Measurements from ENCODE around the gene CNOT4. TPM values are rescaled to one million over a fixed set of nuclear protein-coding genes. Genes with fewer than 3 reads are reported as not detected.

Gene CNOT4
- total and polyA plus RNA-seq, 4 donors, result 18.3 to 36.6 (median 28.4) TPM

GRCh38 chr7:135392701-135393100 is 117.2 kb downstream of the CNOT4 start:
- no peaks in the 10 kb centered on the region for H3K27me3 ChIP-seq (ENCODE audit: control insufficient read depth, insufficient read depth, low read length)
- no peak for DNase-seq (ENCODE audit: low read depth in 4 of 6, low spot score in 6 of 6)
- H3K4me1 ChIP-seq (ENCODE audit: control insufficient read depth, insufficient read depth, low read length), result no peaks in the 10 kb centered on the region
- no CpG with 5 or more reads among the region's 4 CpGs for WGBS (ENCODE audit: insufficient coverage)
- no peak overlapping the region for H3K4me3 ChIP-seq (ENCODE audit: low read depth, low read length)
- H3K27ac ChIP-seq (ENCODE audit: low read depth, low read length), result no peak overlapping the region
- H3K36me3 ChIP-seq (ENCODE audit: control insufficient read depth, insufficient read depth, low read length), result peaks cover 6% of the 10 kb centered on the region
- no peaks in the 10 kb centered on the region for H3K9me3 ChIP-seq (ENCODE audit: control insufficient read depth, insufficient read depth, low read length)

GRCh38 chr7:135391514-135391913 is 118.4 kb downstream of the CNOT4 start:
- Histone ChIP-seq H3K36me3 (ENCODE audit: control insufficient read depth, insufficient read depth, low read length) (peaks cover 6% of the 10 kb centered on the region), H3K9me3 (ENCODE audit: control insufficient read depth, insufficient read depth, low read length) (no peaks in the 10 kb centered on the region), H3K4me3 (ENCODE audit: low read depth, low read length) (no peak overlapping the region), H3K27ac (ENCODE audit: low read depth, low read length) (no peak overlapping the region), H3K27me3 (ENCODE audit: control insufficient read depth, insufficient read depth, low read length) (no peaks in the 10 kb centered on the region), H3K4me1 (ENCODE audit: control insufficient read depth, insufficient read depth, low read length) (no peaks in the 10 kb centered on the region)
- no peak for DNase-seq (ENCODE audit: low read depth in 4 of 6, low spot score in 6 of 6)
- WGBS (ENCODE audit: insufficient coverage), result no CpG with 5 or more reads among the region's 3 CpGs

DNA sequence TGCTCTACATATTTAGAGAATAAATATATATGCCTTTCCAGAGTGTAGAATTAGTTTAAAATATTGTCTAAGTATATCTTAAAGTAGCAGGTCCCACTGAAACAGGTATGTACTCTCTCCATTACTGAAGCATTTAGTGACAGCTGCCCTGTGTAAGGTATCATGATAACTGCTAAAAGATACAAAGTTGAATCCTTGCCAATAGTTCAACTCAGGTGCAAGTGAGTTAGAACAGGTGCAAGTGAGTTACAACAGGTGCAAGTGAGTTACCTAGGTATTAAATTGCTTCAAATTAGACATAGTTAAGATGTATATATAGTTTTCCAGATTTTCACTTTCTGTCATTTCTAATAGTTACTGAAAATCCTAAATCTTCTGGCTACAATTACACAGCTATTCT is 119.1 kb downstream of the CNOT4 start:
- DNase-seq (ENCODE audit: low read depth in 4 of 6, low spot score in 6 of 6), result no peak
- no peak overlapping the region for H3K4me3 ChIP-seq (ENCODE audit: low read depth, low read length)
- H3K36me3 ChIP-seq (ENCODE audit: control insufficient read depth, insufficient read depth, low read length), result peaks cover 6% of the 10 kb centered on the region
- H3K9me3 ChIP-seq (ENCODE audit: control insufficient read depth, insufficient read depth, low read length), result no peaks in the 10 kb centered on the region
- H3K4me1 ChIP-seq (ENCODE audit: control insufficient read depth, insufficient read depth, low read length), result no peaks in the 10 kb centered on the region
- no peaks in the 10 kb centered on the region for H3K27me3 ChIP-seq (ENCODE audit: control insufficient read depth, insufficient read depth, low read length)
- H3K27ac ChIP-seq (ENCODE audit: low read depth, low read length), result no peak overlapping the region

- peak in 1 of 6 donors; percentile 19 for DNase-seq (ENCODE audit: low read depth in 4 of 6, low spot score in 6 of 6)
Observed at GRCh38 chr7:135389971-135390370, 119.9 kb downstream of the CNOT4 start.

GRCh38 chr7:135388616-135389015 is 121.3 kb downstream of the CNOT4 start:
- H3K27me3 ChIP-seq (ENCODE audit: control insufficient read depth, insufficient read depth, low read length), result no peaks in the 10 kb centered on the region
- H3K9me3 ChIP-seq (ENCODE audit: control insufficient read depth, insufficient read depth, low read length), result no peaks in the 10 kb centered on the region
- no peak for DNase-seq (ENCODE audit: low read depth in 4 of 6, low spot score in 6 of 6)
- no peaks in the 10 kb centered on the region for H3K4me1 ChIP-seq (ENCODE audit: control insufficient read depth, insufficient read depth, low read length)
- no peak overlapping the region for H3K4me3 ChIP-seq (ENCODE audit: low read depth, low read length)
- H3K36me3 ChIP-seq (ENCODE audit: control insufficient read depth, insufficient read depth, low read length), result no peaks in the 10 kb centered on the region
- no CpG with 5 or more reads among the region's 3 CpGs for WGBS (ENCODE audit: insufficient coverage)
- H3K27ac ChIP-seq (ENCODE audit: low read depth, low read length), result no peak overlapping the region

More at GRCh38 chr7:135389971-135390370, 119.9 kb downstream of the CNOT4 start:
- no peaks in the 10 kb centered on the region for H3K27me3 ChIP-seq (ENCODE audit: control insufficient read depth, insufficient read depth, low read length)
- H3K4me3 ChIP-seq (ENCODE audit: low read depth, low read length), result no peak overlapping the region
- no peaks in the 10 kb centered on the region for H3K9me3 ChIP-seq (ENCODE audit: control insufficient read depth, insufficient read depth, low read length)
- H3K4me1 ChIP-seq (ENCODE audit: control insufficient read depth, insufficient read depth, low read length), result no peaks in the 10 kb centered on the region
- peaks cover 6% of the 10 kb centered on the region for H3K36me3 ChIP-seq (ENCODE audit: control insufficient read depth, insufficient read depth, low read length)
- H3K27ac ChIP-seq (ENCODE audit: low read depth, low read length), result no peak overlapping the region
- WGBS (ENCODE audit: insufficient coverage), result no CpG with 5 or more reads among the region's 3 CpGs

DNA sequence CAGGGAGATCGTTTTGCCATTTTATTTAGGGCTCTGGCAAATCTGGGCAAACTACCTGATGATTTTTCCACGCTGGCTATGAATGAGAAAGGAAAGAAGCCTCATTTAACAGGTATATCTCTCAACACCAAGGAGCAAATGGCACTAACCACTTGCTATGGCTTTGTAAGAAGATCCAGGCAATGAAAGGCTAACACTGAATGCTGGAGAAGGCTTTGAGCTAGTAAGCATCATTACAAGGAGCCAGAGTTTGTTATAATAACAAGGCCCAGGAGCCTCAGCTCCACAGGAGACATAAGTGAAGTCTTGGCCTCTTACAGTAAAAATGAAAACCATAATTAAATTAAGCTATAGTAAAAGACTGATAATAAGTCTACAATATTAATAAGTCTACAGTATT is 123.1 kb downstream of the CNOT4 start:
- H3K4me3 ChIP-seq (ENCODE audit: low read depth, low read length), result no peak overlapping the region
- H3K4me1 ChIP-seq (ENCODE audit: control insufficient read depth, insufficient read depth, low read length), result no peaks in the 10 kb centered on the region
- no peaks in the 10 kb centered on the region for H3K9me3 ChIP-seq (ENCODE audit: control insufficient read depth, insufficient read depth, low read length)
- WGBS (ENCODE audit: insufficient coverage), result no CpG with 5 or more reads among the region's 2 CpGs
- no peak overlapping the region for H3K27ac ChIP-seq (ENCODE audit: low read depth, low read length)
- H3K36me3 ChIP-seq (ENCODE audit: control insufficient read depth, insufficient read depth, low read length), result no peaks in the 10 kb centered on the region
- DNase-seq (ENCODE audit: low read depth in 4 of 6, low spot score in 6 of 6), result no peak
- H3K27me3 ChIP-seq (ENCODE audit: control insufficient read depth, insufficient read depth, low read length), result no peaks in the 10 kb centered on the region

DNA sequence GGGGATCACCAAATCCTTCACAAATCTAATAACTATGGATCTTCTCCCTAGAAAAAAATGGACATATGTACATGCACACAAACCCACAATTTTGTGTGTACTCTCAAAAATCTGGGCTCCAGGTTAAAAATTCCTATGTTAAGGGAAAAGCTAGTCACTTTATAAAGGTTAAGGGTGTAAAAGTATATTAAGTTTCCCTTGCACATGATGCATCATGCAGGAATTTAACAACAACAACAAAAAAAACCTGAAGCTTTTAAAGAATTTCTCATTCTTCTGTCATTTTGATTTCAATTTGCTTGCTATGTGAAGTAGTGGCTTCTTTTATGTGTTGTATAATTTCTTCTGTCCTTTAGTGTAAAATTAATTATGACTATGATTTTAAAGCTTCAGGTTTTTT is 123.7 kb downstream of the CNOT4 start:
- DNase-seq (ENCODE audit: low read depth in 4 of 6, low spot score in 6 of 6), result no peak

GRCh38 chr7:135385209-135385608 is 124.7 kb downstream of the CNOT4 start:
- DNase-seq (ENCODE audit: low read depth in 4 of 6, low spot score in 6 of 6), result peak in 2 of 6 donors; percentile 14 to 32
- Histone ChIP-seq H3K4me1 (ENCODE audit: control insufficient read depth, insufficient read depth, low read length) (no peaks in the 10 kb centered on the region), H3K4me3 (ENCODE audit: low read depth, low read length) (no peak overlapping the region), H3K27me3 (ENCODE audit: control insufficient read depth, insufficient read depth, low read length) (no peaks in the 10 kb centered on the region), H3K9me3 (ENCODE audit: control insufficient read depth, insufficient read depth, low read length) (no peaks in the 10 kb centered on the region), H3K27ac (ENCODE audit: low read depth, low read length) (no peak overlapping the region), H3K36me3 (ENCODE audit: control insufficient read depth, insufficient read depth, low read length) (no peaks in the 10 kb centered on the region)
- WGBS (ENCODE audit: insufficient coverage), result 0% methylated on average over 1 of the region's 3 CpGs

More for the DNA sequence above, 123.7 kb downstream of the CNOT4 start:
- H3K36me3 ChIP-seq (ENCODE audit: control insufficient read depth, insufficient read depth, low read length), result no peaks in the 10 kb centered on the region
- no peak overlapping the region for H3K27ac ChIP-seq (ENCODE audit: low read depth, low read length)
- H3K27me3 ChIP-seq (ENCODE audit: control insufficient read depth, insufficient read depth, low read length), result no peaks in the 10 kb centered on the region
- no peaks in the 10 kb centered on the region for H3K4me1 ChIP-seq (ENCODE audit: control insufficient read depth, insufficient read depth, low read length)
- no peak overlapping the region for H3K4me3 ChIP-seq (ENCODE audit: low read depth, low read length)
- no peaks in the 10 kb centered on the region for H3K9me3 ChIP-seq (ENCODE audit: control insufficient read depth, insufficient read depth, low read length)

GRCh38 chr7:135383525-135384175 is 126.3 kb downstream of the CNOT4 start:
- no peak overlapping the region for H3K27ac ChIP-seq (ENCODE audit: low read depth, low read length)
- H3K4me1 ChIP-seq (ENCODE audit: control insufficient read depth, insufficient read depth, low read length), result no peaks in the 10 kb centered on the region
- no peaks in the 10 kb centered on the region for H3K9me3 ChIP-seq (ENCODE audit: control insufficient read depth, insufficient read depth, low read length)
- WGBS (ENCODE audit: insufficient coverage), result no CpG with 5 or more reads among the region's 2 CpGs
- H3K36me3 ChIP-seq (ENCODE audit: control insufficient read depth, insufficient read depth, low read length), result peaks cover 1% of the 10 kb centered on the region
- DNase-seq (ENCODE audit: low read depth in 4 of 6, low spot score in 6 of 6), result no peak
- no peak overlapping the region for H3K4me3 ChIP-seq (ENCODE audit: low read depth, low read length)
- no peaks in the 10 kb centered on the region for H3K27me3 ChIP-seq (ENCODE audit: control insufficient read depth, insufficient read depth, low read length)

- no peaks in the 10 kb centered on the region for H3K9me3 ChIP-seq (ENCODE audit: control insufficient read depth, insufficient read depth, low read length)
- H3K4me1 ChIP-seq (ENCODE audit: control insufficient read depth, insufficient read depth, low read length), result no peaks in the 10 kb centered on the region
- no peak overlapping the region for H3K27ac ChIP-seq (ENCODE audit: low read depth, low read length)
- H3K36me3 ChIP-seq (ENCODE audit: control insufficient read depth, insufficient read depth, low read length), result peaks cover 3% of the 10 kb centered on the region
- DNase-seq (ENCODE audit: low read depth in 4 of 6, low spot score in 6 of 6), result no peak
- no peaks in the 10 kb centered on the region for H3K27me3 ChIP-seq (ENCODE audit: control insufficient read depth, insufficient read depth, low read length)
- WGBS (ENCODE audit: insufficient coverage), result 100% methylated on average over 1 of the region's 3 CpGs
- H3K4me3 ChIP-seq (ENCODE audit: low read depth, low read length), result no peak overlapping the region
Observed at GRCh38 chr7:135382173-135382572, 127.7 kb downstream of the CNOT4 start.

Measured in spinal cord (tissue), 10 donors.